ENCODE results near the gene SULT1A2. TPM values are rescaled to one million over a fixed set of nuclear protein-coding genes. Genes with fewer than 3 reads are reported as not detected.

The SULT1A2 gene
- polyA plus RNA-seq, 1 of the 3 experiments (the other 2 are of a cell fraction), result 0.07 TPM

DNA sequence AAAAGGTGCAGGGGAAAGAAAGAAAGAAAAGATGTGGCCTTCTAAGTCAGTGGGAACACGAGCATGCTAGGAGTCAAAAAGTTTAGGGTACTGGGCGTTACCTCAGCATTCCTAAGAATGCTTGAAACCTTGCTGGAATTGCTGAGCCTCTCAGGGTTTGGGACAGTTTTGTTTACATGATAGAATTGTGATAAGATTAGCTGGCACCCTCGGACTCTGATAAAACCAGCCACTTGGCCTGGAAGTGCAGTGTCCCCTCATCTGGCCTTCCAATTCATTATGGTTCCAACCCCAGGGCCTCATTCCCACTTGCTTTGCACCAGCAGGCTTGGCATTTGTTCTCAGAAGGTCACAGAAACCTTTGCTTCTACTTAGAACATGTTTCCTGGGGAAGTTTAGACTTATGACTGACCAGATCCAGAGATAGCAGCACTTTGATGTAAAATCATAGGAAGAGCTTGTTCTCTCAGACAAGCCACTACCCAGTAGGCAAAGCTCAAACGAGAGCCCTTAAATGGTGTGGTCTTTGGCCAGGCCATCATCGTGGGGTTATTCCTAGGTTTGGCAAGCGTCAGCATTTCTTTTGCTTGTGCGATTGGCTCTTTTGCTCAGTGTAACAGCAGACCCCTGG lies 35.2 kb downstream of the SULT1A2 start:
- H3K9ac ChIP-seq, result no peak overlapping the region
- H3K4me3 ChIP-seq (ENCODE audit: low read depth in 2 of 2, low read length in 1 of 2), result no peak overlapping the region
- H3K27ac ChIP-seq (ENCODE audit: low read depth in 2 of 2, low read length in 1 of 2), result no peak overlapping the region
- no peaks in the 10 kb centered on the region for H3K27me3 ChIP-seq (ENCODE audit: insufficient read depth)
- H3K9me2 ChIP-seq, result no peaks in the 10 kb centered on the region
- no peaks in the 10 kb centered on the region for H4K20me1 ChIP-seq (ENCODE audit: insufficient read depth)
- POLR2A ChIA-PET, result no interaction called here
- H3K4me2 ChIP-seq, result no peak overlapping the region
- H3K36me3 ChIP-seq (replicated peaks in 1 of 2; ENCODE audit: control insufficient read depth in 1 of 2, insufficient read depth in 2 of 2, low read length in 1 of 2), result peaks cover 0 to 6% of the 10 kb centered on the region in 2 experiments
- WGBS (ENCODE audit: low lambda C conversion rate), result 86% methylated on average over 6 of the region's 7 CpGs
- H3K79me2 ChIP-seq (ENCODE audit: insufficient read depth), result 0 out of 2 replicates have a peak, but pooled peaks cover 3% of the 10 kb centered on the region
- TF ChIP-seq MXI1 (IDR thresholded peaks at IDR 0.05; ENCODE audit: low read depth, low read length) (no peak), NFIC (IDR thresholded peaks at IDR 0.05; ENCODE audit: borderline replicate concordance) (no peak), SIN3A (IDR thresholded peaks at IDR 0.05; ENCODE audit: borderline replicate concordance, low read depth, low read length) (no peak), MEF2A (IDR thresholded peaks at IDR 0.05; ENCODE audit: borderline replicate concordance, low read depth) (no peak), REST (IDR thresholded peaks at IDR 0.05; ENCODE audit: low read depth, low read length) (no peak), RCOR1 (IDR thresholded peaks at IDR 0.05; ENCODE audit: low read length) (no peak), JUND (IDR thresholded peaks at IDR 0.05) (no peak), IRF3 (IDR thresholded peaks at IDR 0.05; ENCODE audit: low read depth, low read length) (no peak), RXRA (IDR thresholded peaks at IDR 0.05; ENCODE audit: borderline replicate concordance, low read depth) (no peak), RAD21 (IDR thresholded peaks at IDR 0.05; ENCODE audit: low read length) (no peak), NRF1 (IDR thresholded peaks at IDR 0.05; ENCODE audit: low read depth, low read length) (no peak), POLR2AphosphoS5 (IDR thresholded peaks at IDR 0.05; ENCODE audit: low read depth, low read length) (no peak)
- TF ChIP-seq, protein P1, sequence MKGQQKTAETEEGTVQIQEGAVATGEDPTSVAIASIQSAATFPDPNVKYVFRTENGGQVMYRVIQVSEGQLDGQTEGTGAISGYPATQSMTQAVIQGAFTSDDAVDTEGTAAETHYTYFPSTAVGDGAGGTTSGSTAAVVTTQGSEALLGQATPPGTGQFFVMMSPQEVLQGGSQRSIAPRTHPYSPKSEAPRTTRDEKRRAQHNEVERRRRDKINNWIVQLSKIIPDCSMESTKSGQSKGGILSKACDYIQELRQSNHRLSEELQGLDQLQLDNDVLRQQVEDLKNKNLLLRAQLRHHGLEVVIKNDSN (IDR thresholded peaks at IDR 0.05; ENCODE audit: borderline replicate concordance, low read depth), result no peak
- TF ChIP-seq, protein P2, sequence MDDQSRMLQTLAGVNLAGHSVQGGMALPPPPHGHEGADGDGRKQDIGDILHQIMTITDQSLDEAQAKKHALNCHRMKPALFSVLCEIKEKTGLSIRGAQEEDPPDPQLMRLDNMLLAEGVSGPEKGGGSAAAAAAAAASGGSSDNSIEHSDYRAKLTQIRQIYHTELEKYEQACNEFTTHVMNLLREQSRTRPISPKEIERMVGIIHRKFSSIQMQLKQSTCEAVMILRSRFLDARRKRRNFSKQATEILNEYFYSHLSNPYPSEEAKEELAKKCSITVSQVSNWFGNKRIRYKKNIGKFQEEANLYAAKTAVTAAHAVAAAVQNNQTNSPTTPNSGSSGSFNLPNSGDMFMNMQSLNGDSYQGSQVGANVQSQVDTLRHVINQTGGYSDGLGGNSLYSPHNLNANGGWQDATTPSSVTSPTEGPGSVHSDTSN (IDR thresholded peaks at IDR 0.05), result no peak
- H2AFZ ChIP-seq (ENCODE audit: low read depth), result no peak overlapping the region
- no peaks in the 10 kb centered on the region for H3K9me3 ChIP-seq
- CTCF ChIA-PET, result no interaction called here
- DNase-seq, result no peak
- H3F3A ChIP-seq (replicated peaks; ENCODE audit: insufficient read depth), result no peaks in the 10 kb centered on the region
- H3K4me1 ChIP-seq (ENCODE audit: control insufficient read depth in 1 of 2, insufficient read depth in 2 of 2, low read depth in 1 of 2, low read length in 1 of 2), result peaks cover 0 to 3% of the 10 kb centered on the region in 2 experiments; a peak in 1 of 4 replicates

All from SK-N-SH (cell line).